NCI-H510A treated with DMSO at 0.1 percent for 48 hours (cell line): Measurements from ENCODE around the gene OR2J2.
"Not testable (repeated sequence)": the region's sequence is repeated elsewhere in the genome, so short reads cannot be mapped to it uniquely, and the experiment has no call there.

Source experiments
- DNase-seq: peaks from one replicate; lab custom pipeline; 2025; lab: John Stamatoyannopoulos, UW

The OR2J2 gene

GRCh38 chr6:29170607-29171006, at the start of gene OR2J2:
Gene OR2J2, plus strand, starts transcription at chr6:29170907. Its CDS starts 2,729 bp downstream, at chr6:29173636.
- DNase-seq, result not testable (repeated sequence)

GRCh38 chr6:29129326-29130012, 41.2 kb upstream of the OR2J2 start:
- DNase-seq, result no peak

GRCh38 chr6:29130644-29131043, 40.1 kb upstream of the OR2J2 start:
- DNase-seq, result no peak

- DNase-seq, result no peak
Observed at GRCh38 chr6:29131691-29132090, 39.0 kb upstream of the OR2J2 start.

GRCh38 chr6:29137724-29138123, 33.0 kb upstream of the OR2J2 start:
- no peak for DNase-seq

- no peak for DNase-seq
Observed at GRCh38 chr6:29141606-29142005, 29.1 kb upstream of the OR2J2 start.

GRCh38 chr6:29142309-29142708, 28.4 kb upstream of the OR2J2 start:
- no peak for DNase-seq

GRCh38 chr6:29146179-29146578, 24.5 kb upstream of the OR2J2 start:
- no peak for DNase-seq

GRCh38 chr6:29147074-29147473, 23.6 kb upstream of the OR2J2 start:
- no peak for DNase-seq

GRCh38 chr6:29149444-29149843, 21.3 kb upstream of the OR2J2 start:
- not testable (repeated sequence) for DNase-seq

GRCh38 chr6:29153083-29153482, 17.6 kb upstream of the OR2J2 start:
- no peak for DNase-seq

- not testable (repeated sequence) for DNase-seq
Observed at GRCh38 chr6:29155182-29155581, 15.5 kb upstream of the OR2J2 start.

- DNase-seq, result not testable (repeated sequence)
Observed at GRCh38 chr6:29159922-29160321, 10.8 kb upstream of the OR2J2 start.

- not testable (repeated sequence) for DNase-seq
Observed at GRCh38 chr6:29165571-29165970, 5.1 kb upstream of the OR2J2 start.

- no peak for DNase-seq
Observed at GRCh38 chr6:29171736-29172135, 1.0 kb downstream of the OR2J2 start.

GRCh38 chr6:29183594-29183993, 12.9 kb downstream of the OR2J2 start:
- DNase-seq, result no peak

GRCh38 chr6:29188659-29189058, 18.0 kb downstream of the OR2J2 start:
- DNase-seq, result not testable (repeated sequence)

- DNase-seq, result no peak
Observed at GRCh38 chr6:29200767-29201662, 30.3 kb downstream of the OR2J2 start.

- no peak for DNase-seq
Observed at GRCh38 chr6:29201966-29202365, 31.3 kb downstream of the OR2J2 start.

GRCh38 chr6:29211488-29211887, 40.8 kb downstream of the OR2J2 start:
- DNase-seq, result no peak

- no peak for DNase-seq
Observed at GRCh38 chr6:29216528-29216927, 45.8 kb downstream of the OR2J2 start.

- not testable (repeated sequence) for DNase-seq
Observed at GRCh38 chr6:29217242-29217641, 46.5 kb downstream of the OR2J2 start.

GRCh38 chr6:29218056-29218455, 47.3 kb downstream of the OR2J2 start:
- DNase-seq, result not testable (repeated sequence)
